ENCODE measurements around the gene GRAMD2B. TPM values are rescaled to one million over a fixed set of nuclear protein-coding genes. Genes with fewer than 3 reads are reported as not detected.

GRAMD2B gene
- total RNA-seq, 1 experiment from 2014 or later = 7.2 TPM

DNA sequence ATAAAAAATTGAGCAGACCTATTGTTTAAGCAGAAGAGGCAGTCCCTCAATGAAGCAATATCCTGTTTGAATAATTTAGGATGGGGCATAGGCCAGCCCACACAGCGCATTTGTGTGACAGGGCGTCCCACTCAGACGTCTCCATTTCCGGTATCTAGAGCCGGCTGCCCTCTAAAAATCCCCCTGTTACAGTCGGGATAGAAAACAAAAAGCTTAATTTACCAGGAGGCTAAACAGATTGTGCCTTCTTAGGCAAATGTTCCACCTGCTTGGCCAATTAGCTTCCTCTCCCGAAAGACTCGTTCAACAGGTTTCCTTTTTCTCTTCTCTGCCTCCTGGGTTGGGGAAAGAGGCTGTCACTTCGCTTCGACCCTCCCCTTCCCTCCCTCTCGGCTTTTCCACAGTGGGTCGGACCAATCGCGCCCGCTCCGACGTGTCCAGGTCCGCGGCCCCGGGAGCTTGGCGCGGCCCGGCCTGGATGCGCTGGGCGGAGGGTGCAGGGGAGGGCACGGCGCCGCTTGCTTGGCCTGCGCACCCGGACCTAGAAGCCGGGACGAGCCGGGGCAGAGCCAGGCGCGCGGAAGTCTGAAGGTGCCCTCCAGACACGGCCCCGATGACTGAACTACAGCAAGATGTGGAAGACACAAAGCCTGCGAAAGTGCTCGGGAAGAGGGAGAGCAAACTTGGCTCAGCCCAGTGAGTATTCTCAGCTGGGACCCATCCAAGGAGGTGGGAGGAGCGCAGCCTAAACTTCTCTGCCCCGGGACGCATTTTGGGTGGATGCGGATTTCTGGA is at the start of gene GRAMD2B (continued):
- TF ChIP-seq, protein P1, sequence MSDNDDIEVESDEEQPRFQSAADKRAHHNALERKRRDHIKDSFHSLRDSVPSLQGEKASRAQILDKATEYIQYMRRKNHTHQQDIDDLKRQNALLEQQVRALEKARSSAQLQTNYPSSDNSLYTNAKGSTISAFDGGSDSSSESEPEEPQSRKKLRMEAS (IDR thresholded peaks at IDR 0.05) = peak; percentile 51; the same call in 1 of the 2 replicates
- TF ChIP-seq CEBPB (IDR thresholded peaks at IDR 0.05; ENCODE audit: low read depth) = peak; percentile 71
- no peak for TF ChIP-seq ZNF274 (IDR thresholded peaks at IDR 0.05; ENCODE audit: low read depth, low read length)
- TF ChIP-seq YY1 (IDR thresholded peaks at IDR 0.05; ENCODE audit: extremely low read depth, insufficient replicate concordance, low read depth, low read length) = peak; percentile 20
- no peak for TF ChIP-seq FOSL1 (IDR thresholded peaks at IDR 0.05; ENCODE audit: low read depth)
- no peak for TF ChIP-seq EZH2phosphoT487 (IDR thresholded peaks at IDR 0.05; ENCODE audit: borderline replicate concordance)

DNA sequence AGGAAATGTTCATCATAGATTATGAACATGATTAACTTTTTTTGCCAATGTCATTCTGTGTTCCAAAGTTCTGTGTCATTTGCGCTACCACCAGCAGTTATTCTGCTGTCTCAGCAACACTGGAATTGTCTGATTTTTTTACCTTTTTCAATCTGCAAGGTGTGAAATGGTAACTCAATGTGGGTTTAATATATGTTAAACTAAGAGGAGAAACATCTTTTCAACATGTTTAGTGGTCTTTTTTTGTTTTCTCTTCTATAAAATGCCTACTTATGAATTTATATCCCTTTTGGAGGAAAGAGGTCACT is 49.1 kb upstream of the GRAMD2B start:
- no TSS peak for BruUV-seq (replicated peaks)
- POLR2A ChIA-PET = no interaction called here
- DNase-seq (ENCODE audit: low read depth, low spot score) (no peak), ATAC-seq (no peak)
- Histone ChIP-seq H3K27me3 (ENCODE audit: insufficient read depth, low read length) (no peaks in the 10 kb centered on the region), H3K9ac (ENCODE audit: low read length) (no peak overlapping the region), H3K9me3 (ENCODE audit: control insufficient read depth in 1 of 2, insufficient read depth in 1 of 2, low read depth in 1 of 2, low read length in 2 of 2) (no peaks in the 10 kb centered on the region), H3K79me2 (ENCODE audit: insufficient read depth, low read length) (no peaks in the 10 kb centered on the region), H3K4me3 (replicated peaks in 1 of 2; ENCODE audit: low read depth in 1 of 2, low read length in 2 of 2) (no peak overlapping the region), H3K4me2 (ENCODE audit: low read length) (no peak overlapping the region), H3K4me1 (ENCODE audit: control insufficient read depth in 1 of 2, insufficient read depth in 2 of 2, low read length in 2 of 2) (peaks cover 20% of the 10 kb centered on the region in 2 experiments; a peak in 3 of 4 replicates), H3K36me3 (ENCODE audit: control insufficient read depth in 1 of 2, insufficient read depth in 2 of 2, low read length in 2 of 2) (no peaks in the 10 kb centered on the region), H4K20me1 (ENCODE audit: insufficient read depth) (no peaks in the 10 kb centered on the region), H3K9me2 (ENCODE audit: insufficient read depth) (no peaks in the 10 kb centered on the region), H2AFZ (ENCODE audit: low read depth, low read length, poor library complexity, severe bottlenecking) (peak overlapping the region; percentile 31), H3K27ac (ENCODE audit: low read depth, low read length) (no peak overlapping the region)
- RAD21 ChIA-PET (ENCODE audit: low non-redundant PET in 1 of 2, low total read pairs in 2 of 2, uncharacterized antibody in 2 of 2, unreplicated experiment in 2 of 2) = no interaction called here
- CTCF ChIA-PET = no interaction called here
- no peak for TF ChIP-seq EZH2phosphoT487 (IDR thresholded peaks at IDR 0.05; ENCODE audit: borderline replicate concordance)
- TF ChIP-seq, protein P2, sequence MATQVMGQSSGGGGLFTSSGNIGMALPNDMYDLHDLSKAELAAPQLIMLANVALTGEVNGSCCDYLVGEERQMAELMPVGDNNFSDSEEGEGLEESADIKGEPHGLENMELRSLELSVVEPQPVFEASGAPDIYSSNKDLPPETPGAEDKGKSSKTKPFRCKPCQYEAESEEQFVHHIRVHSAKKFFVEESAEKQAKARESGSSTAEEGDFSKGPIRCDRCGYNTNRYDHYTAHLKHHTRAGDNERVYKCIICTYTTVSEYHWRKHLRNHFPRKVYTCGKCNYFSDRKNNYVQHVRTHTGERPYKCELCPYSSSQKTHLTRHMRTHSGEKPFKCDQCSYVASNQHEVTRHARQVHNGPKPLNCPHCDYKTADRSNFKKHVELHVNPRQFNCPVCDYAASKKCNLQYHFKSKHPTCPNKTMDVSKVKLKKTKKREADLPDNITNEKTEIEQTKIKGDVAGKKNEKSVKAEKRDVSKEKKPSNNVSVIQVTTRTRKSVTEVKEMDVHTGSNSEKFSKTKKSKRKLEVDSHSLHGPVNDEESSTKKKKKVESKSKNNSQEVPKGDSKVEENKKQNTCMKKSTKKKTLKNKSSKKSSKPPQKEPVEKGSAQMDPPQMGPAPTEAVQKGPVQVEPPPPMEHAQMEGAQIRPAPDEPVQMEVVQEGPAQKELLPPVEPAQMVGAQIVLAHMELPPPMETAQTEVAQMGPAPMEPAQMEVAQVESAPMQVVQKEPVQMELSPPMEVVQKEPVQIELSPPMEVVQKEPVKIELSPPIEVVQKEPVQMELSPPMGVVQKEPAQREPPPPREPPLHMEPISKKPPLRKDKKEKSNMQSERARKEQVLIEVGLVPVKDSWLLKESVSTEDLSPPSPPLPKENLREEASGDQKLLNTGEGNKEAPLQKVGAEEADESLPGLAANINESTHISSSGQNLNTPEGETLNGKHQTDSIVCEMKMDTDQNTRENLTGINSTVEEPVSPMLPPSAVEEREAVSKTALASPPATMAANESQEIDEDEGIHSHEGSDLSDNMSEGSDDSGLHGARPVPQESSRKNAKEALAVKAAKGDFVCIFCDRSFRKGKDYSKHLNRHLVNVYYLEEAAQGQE (IDR thresholded peaks at IDR 0.05; ENCODE audit: low read depth) = no peak
- TF ChIP-seq, protein P3, sequence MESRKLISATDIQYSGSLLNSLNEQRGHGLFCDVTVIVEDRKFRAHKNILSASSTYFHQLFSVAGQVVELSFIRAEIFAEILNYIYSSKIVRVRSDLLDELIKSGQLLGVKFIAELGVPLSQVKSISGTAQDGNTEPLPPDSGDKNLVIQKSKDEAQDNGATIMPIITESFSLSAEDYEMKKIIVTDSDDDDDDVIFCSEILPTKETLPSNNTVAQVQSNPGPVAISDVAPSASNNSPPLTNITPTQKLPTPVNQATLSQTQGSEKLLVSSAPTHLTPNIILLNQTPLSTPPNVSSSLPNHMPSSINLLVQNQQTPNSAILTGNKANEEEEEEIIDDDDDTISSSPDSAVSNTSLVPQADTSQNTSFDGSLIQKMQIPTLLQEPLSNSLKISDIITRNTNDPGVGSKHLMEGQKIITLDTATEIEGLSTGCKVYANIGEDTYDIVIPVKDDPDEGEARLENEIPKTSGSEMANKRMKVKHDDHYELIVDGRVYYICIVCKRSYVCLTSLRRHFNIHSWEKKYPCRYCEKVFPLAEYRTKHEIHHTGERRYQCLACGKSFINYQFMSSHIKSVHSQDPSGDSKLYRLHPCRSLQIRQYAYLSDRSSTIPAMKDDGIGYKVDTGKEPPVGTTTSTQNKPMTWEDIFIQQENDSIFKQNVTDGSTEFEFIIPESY (IDR thresholded peaks at IDR 0.05; ENCODE audit: extremely low read depth, insufficient replicate concordance, low read length) = no peak
- TF ChIP-seq ZFX (IDR thresholded peaks at IDR 0.05) = no peak
- TF ChIP-seq SRF (IDR thresholded peaks at IDR 0.05; ENCODE audit: low read depth) = no peak
- no peak for TF ChIP-seq CEBPB (IDR thresholded peaks at IDR 0.05; ENCODE audit: low read depth)
- no peak for TF ChIP-seq SP1 (IDR thresholded peaks at IDR 0.05; ENCODE audit: low read depth)
- TF ChIP-seq POLR2A (IDR thresholded peaks at IDR 0.05; ENCODE audit: borderline replicate concordance, extremely low read depth, insufficient read depth, insufficient read length) = no peak
- TF ChIP-seq, protein P4, sequence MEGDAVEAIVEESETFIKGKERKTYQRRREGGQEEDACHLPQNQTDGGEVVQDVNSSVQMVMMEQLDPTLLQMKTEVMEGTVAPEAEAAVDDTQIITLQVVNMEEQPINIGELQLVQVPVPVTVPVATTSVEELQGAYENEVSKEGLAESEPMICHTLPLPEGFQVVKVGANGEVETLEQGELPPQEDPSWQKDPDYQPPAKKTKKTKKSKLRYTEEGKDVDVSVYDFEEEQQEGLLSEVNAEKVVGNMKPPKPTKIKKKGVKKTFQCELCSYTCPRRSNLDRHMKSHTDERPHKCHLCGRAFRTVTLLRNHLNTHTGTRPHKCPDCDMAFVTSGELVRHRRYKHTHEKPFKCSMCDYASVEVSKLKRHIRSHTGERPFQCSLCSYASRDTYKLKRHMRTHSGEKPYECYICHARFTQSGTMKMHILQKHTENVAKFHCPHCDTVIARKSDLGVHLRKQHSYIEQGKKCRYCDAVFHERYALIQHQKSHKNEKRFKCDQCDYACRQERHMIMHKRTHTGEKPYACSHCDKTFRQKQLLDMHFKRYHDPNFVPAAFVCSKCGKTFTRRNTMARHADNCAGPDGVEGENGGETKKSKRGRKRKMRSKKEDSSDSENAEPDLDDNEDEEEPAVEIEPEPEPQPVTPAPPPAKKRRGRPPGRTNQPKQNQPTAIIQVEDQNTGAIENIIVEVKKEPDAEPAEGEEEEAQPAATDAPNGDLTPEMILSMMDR (IDR thresholded peaks at IDR 0.05 in 2 of 3, conservative IDR thresholded peaks at IDR 0.05 in 1 of 3; ENCODE audit: borderline replicate concordance in 1 of 3, insufficient read depth in 1 of 3, low read depth in 2 of 3, low read length in 2 of 3) = no peak
- no peak for TF ChIP-seq SIN3A (IDR thresholded peaks at IDR 0.05; ENCODE audit: low read depth)
- intact Hi-C loops (cut with micrococcal nuclease) = no loop called here
